ENCODE measurements around the gene ADGRD1. TPM values are rescaled to one million over a fixed set of nuclear protein-coding genes. Genes with fewer than 3 reads are reported as not detected.
A peak's percentile ranks its signal among the peaks of the same experiment; 100 is the strongest.
"Not testable (repeated sequence)": the region's sequence is repeated elsewhere in the genome, so short reads cannot be mapped to it uniquely, and the experiment has no call there.

ADGRD1 gene
- total and polyA plus RNA-seq, 12 donors, result 0.87 to 6.0 (median 1.6) TPM

DNA sequence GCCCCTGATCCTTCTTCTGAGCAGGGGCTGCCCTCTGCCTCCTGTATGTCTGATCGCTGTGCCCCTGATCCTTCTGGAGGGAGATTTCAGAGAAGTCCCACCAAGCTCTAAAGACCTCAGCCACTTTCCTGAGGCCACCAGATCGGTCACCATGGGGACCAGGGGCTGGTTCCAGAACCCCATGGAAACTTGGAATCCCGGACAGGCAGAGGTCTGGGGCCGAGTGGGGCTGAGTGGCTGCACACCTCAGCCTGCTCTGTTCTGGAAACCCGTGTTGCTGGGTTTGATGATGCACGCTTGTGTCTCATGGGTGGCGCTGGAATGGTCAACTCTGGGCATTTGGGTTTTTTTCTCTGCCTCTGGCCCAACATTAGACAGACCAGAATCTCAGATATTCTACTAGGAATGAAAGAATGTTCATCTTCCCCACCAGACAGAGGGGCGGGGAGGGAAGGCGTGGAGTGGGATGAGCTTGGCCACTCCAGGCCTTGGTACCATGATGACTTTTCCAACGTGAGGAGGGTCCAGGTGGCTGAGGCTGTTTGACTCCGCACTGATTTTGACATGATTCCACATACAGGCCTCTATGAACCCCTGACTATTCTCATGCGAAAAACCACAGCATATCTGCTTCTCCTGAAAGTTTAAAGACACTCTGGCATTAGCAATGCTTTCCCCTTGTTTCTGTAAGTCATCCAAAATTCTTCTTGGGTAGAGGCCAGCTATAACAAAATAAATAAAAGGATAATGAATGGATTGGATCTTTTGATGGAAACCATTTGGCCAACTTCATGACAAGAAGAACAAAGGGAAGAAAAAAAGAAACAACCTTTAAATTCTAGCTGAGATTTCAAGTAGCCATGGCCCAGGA, 114.5 kb downstream of the ADGRD1 start:
- DNase-seq, result peak in 1 of 7 donors; percentile 11
- peak overlapping the region in 1 of 5 donors; percentile 27 for H3K27ac ChIP-seq
- intact Hi-C loops (cut with DNase I), result no loop called here
- no peak overlapping the region for H3K4me3 ChIP-seq
- TF ChIP-seq, protein P1, sequence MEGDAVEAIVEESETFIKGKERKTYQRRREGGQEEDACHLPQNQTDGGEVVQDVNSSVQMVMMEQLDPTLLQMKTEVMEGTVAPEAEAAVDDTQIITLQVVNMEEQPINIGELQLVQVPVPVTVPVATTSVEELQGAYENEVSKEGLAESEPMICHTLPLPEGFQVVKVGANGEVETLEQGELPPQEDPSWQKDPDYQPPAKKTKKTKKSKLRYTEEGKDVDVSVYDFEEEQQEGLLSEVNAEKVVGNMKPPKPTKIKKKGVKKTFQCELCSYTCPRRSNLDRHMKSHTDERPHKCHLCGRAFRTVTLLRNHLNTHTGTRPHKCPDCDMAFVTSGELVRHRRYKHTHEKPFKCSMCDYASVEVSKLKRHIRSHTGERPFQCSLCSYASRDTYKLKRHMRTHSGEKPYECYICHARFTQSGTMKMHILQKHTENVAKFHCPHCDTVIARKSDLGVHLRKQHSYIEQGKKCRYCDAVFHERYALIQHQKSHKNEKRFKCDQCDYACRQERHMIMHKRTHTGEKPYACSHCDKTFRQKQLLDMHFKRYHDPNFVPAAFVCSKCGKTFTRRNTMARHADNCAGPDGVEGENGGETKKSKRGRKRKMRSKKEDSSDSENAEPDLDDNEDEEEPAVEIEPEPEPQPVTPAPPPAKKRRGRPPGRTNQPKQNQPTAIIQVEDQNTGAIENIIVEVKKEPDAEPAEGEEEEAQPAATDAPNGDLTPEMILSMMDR (IDR thresholded peaks at IDR 0.05), result no peak
- no peak for TF ChIP-seq POLR2A (IDR thresholded peaks at IDR 0.05)
- H3K27me3 ChIP-seq, result no peaks in the 10 kb centered on the region
- 75 to 80% (median 77%) methylated on average over 8 to 12 of the region's 12 CpGs for WGBS, 4 donors
- H3K9me3 ChIP-seq (replicated peaks in 1 of 3), result no peaks in the 10 kb centered on the region
- H3K4me1 ChIP-seq (replicated peaks in 1 of 2), result no peaks in the 10 kb centered on the region
- no peaks in the 10 kb centered on the region for H3K36me3 ChIP-seq (replicated peaks in 1 of 2)

GRCh38 chr12:131068926-131069720, 115.4 kb downstream of the ADGRD1 start:
- H3K36me3 ChIP-seq (replicated peaks in 1 of 2); H3K4me1 ChIP-seq (replicated peaks in 1 of 2); H3K4me3 ChIP-seq; H3K27me3 ChIP-seq; intact Hi-C loops (cut with DNase I); H3K9me3 ChIP-seq (replicated peaks in 1 of 3): not testable (repeated sequence)
- 69 to 80% (median 75%) methylated on average over 8 to 15 of the region's 17 CpGs for WGBS, 4 donors
- peak overlapping the region in 1 of 5 donors; percentile 27 for H3K27ac ChIP-seq
- DNase-seq, result peak in 1 of 7 donors; percentile 13

DNA sequence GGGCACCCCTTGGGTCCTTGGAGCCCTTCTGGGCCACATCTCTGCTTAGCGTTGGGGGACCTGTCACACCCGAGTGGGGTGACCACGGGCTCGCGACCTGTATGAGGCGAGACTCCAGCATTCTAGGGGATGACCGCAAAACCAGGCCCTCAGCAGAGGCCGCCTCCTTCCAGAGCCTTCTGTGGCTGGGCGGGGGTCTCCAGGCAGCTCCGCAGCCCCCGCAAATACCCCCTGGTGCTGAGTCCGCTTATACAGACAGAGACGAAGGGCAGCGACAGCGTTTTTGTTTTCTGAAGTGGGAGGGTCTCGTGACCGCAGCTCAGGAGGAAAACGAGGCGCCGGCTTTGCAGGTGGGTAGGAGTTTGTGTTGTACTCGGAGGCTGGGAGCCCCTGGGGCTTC, 116.4 kb downstream of the ADGRD1 start:
- intact Hi-C loops (cut with DNase I); H3K36me3 ChIP-seq (replicated peaks in 1 of 2); H3K9me3 ChIP-seq (replicated peaks in 1 of 3); H3K27me3 ChIP-seq; H3K27ac ChIP-seq; H3K4me3 ChIP-seq; H3K4me1 ChIP-seq (replicated peaks in 1 of 2): not testable (repeated sequence)
- WGBS, 4 donors, result 95 to 98% (median 96%) methylated on average over 11 to 21 of the region's 21 CpGs
- peak in 2 of 7 donors; percentile 14 to 31 for DNase-seq

DNA sequence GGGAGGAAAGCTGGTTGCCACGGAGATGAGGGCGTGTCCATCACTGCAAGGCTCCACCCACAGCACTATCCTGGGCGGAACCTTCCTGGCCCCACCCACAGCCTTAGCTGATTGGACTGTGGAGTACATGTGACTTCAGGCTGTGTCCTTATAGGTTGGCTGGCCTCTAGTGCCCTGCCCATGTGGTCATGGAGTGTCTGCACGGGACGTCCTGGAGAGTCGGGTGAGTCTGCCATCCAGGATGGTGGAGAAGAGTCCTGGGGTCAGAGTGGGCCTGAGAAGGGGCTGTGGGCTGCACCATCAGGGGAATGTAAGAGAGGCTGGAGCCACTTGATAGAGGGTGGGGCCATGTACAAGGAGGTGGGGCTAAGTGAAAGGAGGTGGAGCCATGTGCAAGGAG, 117.0 kb downstream of the ADGRD1 start:
- H3K4me1 ChIP-seq (replicated peaks in 1 of 2); H3K36me3 ChIP-seq (replicated peaks in 1 of 2); intact Hi-C loops (cut with DNase I); H3K27ac ChIP-seq; H3K27me3 ChIP-seq; H3K4me3 ChIP-seq; H3K9me3 ChIP-seq (replicated peaks in 1 of 3): not testable (repeated sequence)
- DNase-seq, result peak in 1 of 7 donors; percentile 5
- WGBS, 4 donors, result 93 to 95% (median 94%) methylated on average over 3 to 4 of the region's 6 CpGs

GRCh38 chr12:131071234-131071820, 117.6 kb downstream of the ADGRD1 start:
- intact Hi-C loops (cut with DNase I); H3K9me3 ChIP-seq (replicated peaks in 1 of 3); H3K4me3 ChIP-seq; H3K27ac ChIP-seq; H3K27me3 ChIP-seq; H3K36me3 ChIP-seq (replicated peaks in 1 of 2); H3K4me1 ChIP-seq (replicated peaks in 1 of 2): not testable (repeated sequence)
- DNase-seq, result peak in 2 of 7 donors; percentile 9 to 28
- WGBS, 4 donors, result 65 to 80% (median 79%) methylated on average over 9 to 12 of the region's 12 CpGs

GRCh38 chr12:131071950-131072349, 118.2 kb downstream of the ADGRD1 start:
- H3K27ac ChIP-seq; H3K4me3 ChIP-seq; intact Hi-C loops (cut with DNase I); H3K27me3 ChIP-seq; H3K4me1 ChIP-seq (replicated peaks in 1 of 2); H3K9me3 ChIP-seq (replicated peaks in 1 of 3); H3K36me3 ChIP-seq (replicated peaks in 1 of 2): not testable (repeated sequence)
- peak in 1 of 7 donors; percentile 17 for DNase-seq
- 67 to 88% (median 82%) methylated on average over 1 to 8 of the region's 12 CpGs for WGBS, 4 donors
